ENCODE results near the gene ANO1. TPM values are rescaled to one million over a fixed set of nuclear protein-coding genes. Genes with fewer than 3 reads are reported as not detected.

ANO1 gene
- polyA plus RNA-seq, 2 of the 4 experiments (the other 2 are of a cell fraction): 0.27 to 0.44 TPM

GRCh38 chr11:70146895-70147520 lies 68.9 kb downstream of the ANO1 start:
- DNase-seq (ENCODE audit: low read depth in 1 of 2, low spot score in 1 of 2) (no peak), FAIRE-seq (no peak), ATAC-seq (peak in 1 of 2 experiments; percentile 32; a peak in 3 of 6 replicates)
- ChIA-PET POLR2A (interaction anchor here (0.6 kb wide), 1 partner anchor 88 kb away, joined by 8 read pairs; no protein-coding TSS in a partner anchor), CTCF (interaction anchor here (0.7 to 0.9 kb wide), 3 partner anchors 15 to 443 kb away, joined by 3 read pairs; no protein-coding TSS in a partner anchor)
- Histone ChIP-seq H3K4me2 (no peak overlapping the region), H3K4me3 (no peak overlapping the region), H3K9me3 (no peaks in the 10 kb centered on the region), H3K27ac (no peak overlapping the region), H3K4me1 (peaks cover 7% of the 10 kb centered on the region)
- 86% methylated on average over 11 of the region's 14 CpGs for WGBS (ENCODE audit: missing lambda C conversion rate)
- TF ChIP-seq MAX (IDR thresholded peaks at IDR 0.05) (no peak), HEYL (CRISPR knock-in tag; IDR thresholded peaks at IDR 0.05) (no peak), PHF8 (IDR thresholded peaks at IDR 0.05; ENCODE audit: borderline replicate concordance, low read depth) (no peak), ELK1 (IDR thresholded peaks at IDR 0.05; ENCODE audit: low read depth, low read length) (no peak), GATA3 (IDR thresholded peaks at IDR 0.05; ENCODE audit: borderline replicate concordance) (no peak), NFE2L2 (conservative IDR thresholded peaks at IDR 0.05; ENCODE audit: low read length) (no peak), POLR2AphosphoS2 (conservative IDR thresholded peaks at IDR 0.05; ENCODE audit: low read length) (no peak), ESRRA (IDR thresholded peaks at IDR 0.05; ENCODE audit: borderline replicate concordance, low read length) (no peak), HES2 (IDR thresholded peaks at IDR 0.05) (no peak)

- FAIRE-seq: no peak
- 77% methylated on average over 13 of the region's 13 CpGs for WGBS (ENCODE audit: missing lambda C conversion rate)
These were observed 69.6 kb downstream of the ANO1 start for GRCh38 chr11:70147668-70148067.

More at GRCh38 chr11:70147668-70148067, 69.6 kb downstream of the ANO1 start:
- H3K9me3 ChIP-seq: no peaks in the 10 kb centered on the region
- H3K27ac ChIP-seq: no peak overlapping the region
- ATAC-seq (no peak), DNase-seq (ENCODE audit: low read depth in 1 of 2, low spot score in 1 of 2) (no peak)
- POLR2A ChIA-PET: interaction anchor here (0.6 kb wide), 1 partner anchor 88 kb away, joined by 8 read pairs; no protein-coding TSS in a partner anchor
- H3K4me2 ChIP-seq: no peak overlapping the region
- CTCF ChIA-PET: interaction anchor here (0.7 to 1.3 kb wide), 4 partner anchors 13 to 443 kb away, joined by 3 read pairs; no protein-coding TSS in a partner anchor
- H3K4me1 ChIP-seq: peaks cover under 1% of the 10 kb centered on the region; the same call in 1 of the 3 replicates
- TF ChIP-seq HOXA7 (CRISPR knock-in tag; IDR thresholded peaks at IDR 0.05) (no peak), BCL3 (IDR thresholded peaks at IDR 0.05) (no peak), POLR2A (IDR thresholded peaks at IDR 0.05; ENCODE audit: low read length) (no peak), CTCF (IDR thresholded peaks at IDR 0.05) (no peak), FOSB (CRISPR knock-in tag; IDR thresholded peaks at IDR 0.05) (no peak), EHMT2 (IDR thresholded peaks at IDR 0.05; ENCODE audit: low read depth) (no peak), JUNB (IDR thresholded peaks at IDR 0.05) (no peak), CBX8 (IDR thresholded peaks at IDR 0.05) (no peak), RAD21 (conservative IDR thresholded peaks at IDR 0.05 in 1 of 2, IDR thresholded peaks at IDR 0.05 in 1 of 2) (no peak), MYC (IDR thresholded peaks at IDR 0.05; ENCODE audit: borderline replicate concordance, low read length) (no peak), TP53 (CRISPR knock-in tag; IDR thresholded peaks at IDR 0.05) (no peak), HEYL (CRISPR knock-in tag; IDR thresholded peaks at IDR 0.05) (no peak), SREBF2 (IDR thresholded peaks at IDR 0.05) (no peak), KDM1A (IDR thresholded peaks at IDR 0.05; ENCODE audit: low read depth) (no peak), NR3C1 (IDR thresholded peaks at IDR 0.05) (no peak), ELK1 (IDR thresholded peaks at IDR 0.05; ENCODE audit: low read depth, low read length) (no peak), SMC3 (IDR thresholded peaks at IDR 0.05) (no peak), RNF2 (IDR thresholded peaks at IDR 0.05; ENCODE audit: borderline replicate concordance, low read depth) (no peak), RCOR1 (IDR thresholded peaks at IDR 0.05; ENCODE audit: low read depth, low read length) (no peak), EP300 (IDR thresholded peaks at IDR 0.05) (no peak)
- H3K4me3 ChIP-seq: no peak overlapping the region

Measured in A549 (cell line).